ENCODE results near the gene ZBTB46. TPM values are rescaled to one million over a fixed set of nuclear protein-coding genes. Genes with fewer than 3 reads are reported as not detected.
A peak's percentile ranks its signal among the peaks of the same experiment; 100 is the strongest.
"Not testable (repeated sequence)": the region's sequence is repeated elsewhere in the genome, so short reads cannot be mapped to it uniquely, and the experiment has no call there.

ZBTB46 gene
- total and polyA plus RNA-seq, 9 donors, result 4.1 to 55.1 (median 34.7) TPM

GRCh38 chr20:63854766-63855362, 23.8 kb upstream of the ZBTB46 start:
- Histone ChIP-seq H3K4me1 (ENCODE audit: insufficient read depth) (peaks cover 47% of the 10 kb centered on the region), H3K27me3 (no peaks in the 10 kb centered on the region)
- 6 to 9% (median 8%) methylated on average over 23 to 26 of the region's 26 CpGs for WGBS, 3 donors

DNA sequence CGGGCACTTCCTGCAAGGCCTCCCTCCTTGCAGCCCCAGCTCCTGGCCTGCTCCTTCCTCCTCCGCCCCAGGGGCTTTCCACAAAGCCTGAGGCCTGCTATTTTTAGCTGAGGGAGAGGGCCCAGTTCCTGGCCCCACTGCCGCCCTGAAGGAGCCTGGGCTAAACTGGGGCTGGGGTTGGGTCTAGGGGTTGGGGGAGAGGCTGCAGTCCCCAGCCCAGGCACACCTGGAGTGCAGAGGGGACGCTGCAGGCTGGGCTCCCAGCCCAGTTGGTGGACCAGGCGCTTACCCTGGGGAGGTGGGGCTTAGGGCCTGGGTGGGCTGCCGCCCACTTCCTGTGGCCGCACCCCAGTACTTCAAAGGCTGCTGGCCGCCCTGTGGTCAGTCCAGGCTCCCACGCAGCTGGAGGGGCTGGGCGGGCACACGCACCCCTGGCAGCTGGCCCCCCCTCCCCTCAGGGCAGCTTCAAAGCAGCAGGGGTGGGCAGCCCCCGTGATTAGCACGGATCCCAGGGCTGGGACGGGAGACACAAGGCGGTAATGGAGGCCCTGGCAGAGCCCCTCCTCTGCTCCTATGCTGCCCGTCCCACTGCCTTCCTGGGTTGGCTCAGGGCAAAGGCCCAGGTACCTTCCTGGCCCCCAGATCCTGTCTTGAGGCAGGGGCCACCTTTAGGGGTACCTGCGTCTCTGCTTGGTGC, 23.2 kb upstream of the ZBTB46 start:
- peak; percentile 44 to 73 (median 62) for DNase-seq
- no peaks in the 10 kb centered on the region for H3K36me3 ChIP-seq
- peak overlapping the region; percentile 78 to 81 for H3K27ac ChIP-seq
- no peaks in the 10 kb centered on the region for H3K9me3 ChIP-seq
- no peaks in the 10 kb centered on the region for H3K27me3 ChIP-seq
- peak overlapping the region; percentile 14 for H3K4me3 ChIP-seq
- 13 to 23% (median 13%) methylated on average over 10 to 17 of the region's 17 CpGs for WGBS, 3 donors
- intact Hi-C loops (cut with DNase I), result no loop called here
- peaks cover 43% of the 10 kb centered on the region for H3K4me1 ChIP-seq (ENCODE audit: insufficient read depth)
- TF ChIP-seq, protein P1, sequence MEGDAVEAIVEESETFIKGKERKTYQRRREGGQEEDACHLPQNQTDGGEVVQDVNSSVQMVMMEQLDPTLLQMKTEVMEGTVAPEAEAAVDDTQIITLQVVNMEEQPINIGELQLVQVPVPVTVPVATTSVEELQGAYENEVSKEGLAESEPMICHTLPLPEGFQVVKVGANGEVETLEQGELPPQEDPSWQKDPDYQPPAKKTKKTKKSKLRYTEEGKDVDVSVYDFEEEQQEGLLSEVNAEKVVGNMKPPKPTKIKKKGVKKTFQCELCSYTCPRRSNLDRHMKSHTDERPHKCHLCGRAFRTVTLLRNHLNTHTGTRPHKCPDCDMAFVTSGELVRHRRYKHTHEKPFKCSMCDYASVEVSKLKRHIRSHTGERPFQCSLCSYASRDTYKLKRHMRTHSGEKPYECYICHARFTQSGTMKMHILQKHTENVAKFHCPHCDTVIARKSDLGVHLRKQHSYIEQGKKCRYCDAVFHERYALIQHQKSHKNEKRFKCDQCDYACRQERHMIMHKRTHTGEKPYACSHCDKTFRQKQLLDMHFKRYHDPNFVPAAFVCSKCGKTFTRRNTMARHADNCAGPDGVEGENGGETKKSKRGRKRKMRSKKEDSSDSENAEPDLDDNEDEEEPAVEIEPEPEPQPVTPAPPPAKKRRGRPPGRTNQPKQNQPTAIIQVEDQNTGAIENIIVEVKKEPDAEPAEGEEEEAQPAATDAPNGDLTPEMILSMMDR (IDR thresholded peaks at IDR 0.05), result no peak
- TF ChIP-seq POLR2A (IDR thresholded peaks at IDR 0.05) (no peak), EP300 (IDR thresholded peaks at IDR 0.05) (no peak)

More at GRCh38 chr20:63854766-63855362, 23.8 kb upstream of the ZBTB46 start:
- intact Hi-C loops (cut with DNase I), result loop anchor here in 2 of 4 donors (5.0 kb wide), 2 partner anchors 73 to 78 kb away; no protein-coding TSS in a partner anchor
- Histone ChIP-seq H3K27ac (peak overlapping the region; percentile 78 to 81), H3K9me3 (no peaks in the 10 kb centered on the region), H3K4me3 (peak overlapping the region; percentile 14), H3K36me3 (no peaks in the 10 kb centered on the region)
- DNase-seq, result peak; percentile 52 to 79 (median 65)
- no peak for TF ChIP-seq POLR2A (IDR thresholded peaks at IDR 0.05)

- H3K4me3 ChIP-seq; H3K9me3 ChIP-seq; intact Hi-C loops (cut with DNase I); H3K27me3 ChIP-seq; H3K36me3 ChIP-seq; DNase-seq: not testable (repeated sequence)
- Histone ChIP-seq H3K27ac (peak overlapping the region in 1 of 2 donors; percentile 81), H3K4me1 (ENCODE audit: insufficient read depth) (peaks cover 38% of the 10 kb centered on the region)
- 68 to 81% (median 69%) methylated on average over 4 of the region's 4 CpGs for WGBS, 3 donors
Measured at GRCh38 chr20:63853733-63854068, 22.6 kb upstream of the ZBTB46 start.

DNA sequence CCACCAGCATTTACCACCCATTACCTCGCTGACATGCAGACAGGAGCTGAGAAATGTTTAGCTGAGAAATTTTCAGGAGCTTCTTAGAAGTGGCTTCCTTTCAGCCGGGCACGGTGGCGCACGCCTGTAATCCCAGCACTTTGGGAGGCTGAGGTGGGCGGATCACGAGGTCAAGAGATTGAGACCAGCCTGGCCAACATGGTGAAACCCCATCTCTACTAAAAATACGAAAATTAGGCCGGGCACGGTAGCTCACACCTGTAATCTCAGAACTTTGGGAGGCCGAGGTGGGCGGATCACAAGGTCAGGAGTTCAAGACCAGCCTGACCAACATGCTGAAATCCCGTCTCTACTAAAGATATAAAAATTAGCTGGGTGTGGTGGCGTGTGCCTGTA, 20.5 kb upstream of the ZBTB46 start:
- H3K36me3 ChIP-seq; H3K27ac ChIP-seq; H3K9me3 ChIP-seq; H3K4me3 ChIP-seq; DNase-seq; H3K27me3 ChIP-seq; intact Hi-C loops (cut with DNase I): not testable (repeated sequence)
- WGBS, 3 donors, result 87 to 91% (median 89%) methylated on average over 14 of the region's 14 CpGs
- H3K4me1 ChIP-seq (ENCODE audit: insufficient read depth), result peaks cover 45% of the 10 kb centered on the region

DNA sequence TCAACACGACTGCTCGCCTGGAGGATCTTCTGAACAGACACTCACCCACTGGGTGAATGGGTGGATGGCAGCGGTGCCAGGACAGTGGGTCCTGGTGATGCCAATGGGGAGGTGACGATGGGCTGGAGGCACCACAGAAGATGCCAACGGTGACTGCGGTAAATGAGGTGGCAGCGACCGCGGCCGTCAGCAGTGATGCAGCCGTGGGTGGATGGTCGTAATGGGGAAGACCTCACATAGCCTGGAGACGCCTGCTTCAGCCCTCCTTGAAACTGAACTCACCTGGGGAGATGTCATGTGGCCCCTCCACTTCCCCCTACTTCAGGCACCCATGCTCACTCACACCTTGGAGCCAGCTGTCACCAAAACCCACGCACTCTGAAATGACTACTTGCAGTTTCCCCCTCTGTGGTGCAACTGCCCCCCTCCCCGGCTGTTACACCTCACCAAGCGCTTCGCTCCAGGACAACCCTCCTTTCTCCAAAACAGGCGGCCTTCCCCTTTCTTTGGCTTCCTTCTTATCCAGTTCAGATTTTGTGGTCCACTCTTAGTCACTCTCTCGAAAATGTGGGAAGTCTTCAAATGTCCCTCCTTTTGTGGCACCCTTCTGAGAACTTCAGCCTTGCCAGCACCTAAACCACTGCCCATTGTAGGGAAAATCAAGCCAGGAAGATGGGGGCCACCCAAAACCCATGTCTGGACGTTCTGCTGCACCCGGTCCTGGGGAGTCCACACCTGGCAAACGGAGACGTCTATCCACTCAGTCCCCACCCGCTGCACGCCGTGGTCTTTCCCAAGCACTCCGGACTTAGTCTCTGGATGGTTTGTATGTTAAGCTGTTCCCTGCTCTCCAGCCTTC, 19.9 kb upstream of the ZBTB46 start:
- Histone ChIP-seq H3K4me1 (ENCODE audit: insufficient read depth) (peaks cover 45% of the 10 kb centered on the region), H3K27me3 (no peaks in the 10 kb centered on the region)
- TF ChIP-seq EP300 (IDR thresholded peaks at IDR 0.05), result no peak
- TF ChIP-seq, protein P1 (IDR thresholded peaks at IDR 0.05), result no peak
- TF ChIP-seq POLR2A (IDR thresholded peaks at IDR 0.05), result no peak

More for the DNA sequence above, 19.9 kb upstream of the ZBTB46 start:
- intact Hi-C loops (cut with DNase I), result no loop called here
- Histone ChIP-seq H3K9me3 (no peaks in the 10 kb centered on the region), H3K27ac (no peak overlapping the region), H3K4me3 (no peak overlapping the region), H3K36me3 (no peaks in the 10 kb centered on the region)
- WGBS, 3 donors, result 82 to 87% (median 86%) methylated on average over 27 of the region's 27 CpGs
- peak in 1 of 5 donors; percentile 34 for DNase-seq
